HepG2 (cell line): ENCODE measurements around the gene DCST2. TPM values are rescaled to one million over a fixed set of nuclear protein-coding genes. Genes with fewer than 3 reads are reported as not detected.

Source experiments
- ATAC-seq: fragments of 200-7000 bp; cut with Tn5 transposase; 3 replicates; pipeline ENCODE4 v1.9.1; 2020; ENCODE audit warnings: mild to moderate bottlenecking, moderate library complexity
- BruUV-seq: library from RNA; stranded (reverse); fragments of 400-500 nt; replicated peaks from 2 replicates; lab custom pipeline; 2021; lab: Mats Ljungman, UMichigan
- CTCF ChIA-PET: fragments of 300-600 bp; formaldehyde crosslinking; extraction: SDS; loops from one replicate; lab custom pipeline; 2021; ENCODE audit warnings: low total read pairs, inconsistent platforms, low intra/inter-chr PET ratio; lab: Yijun Ruan, JAX
- POLR2A ChIA-PET: fragments of 350-600 bp; sonication (Branson Sonifier 250); formaldehyde crosslinking; loops from one replicate; lab custom pipeline; 2020; ENCODE audit warnings: antibody characterized with exemption, inconsistent platforms; lab: Yijun Ruan, JAX
- DNase-seq: peaks from one replicate; pipeline ENCODE4 v3.0.0-alpha.2; 2015; ENCODE audit warnings: low spot score
- FAIRE-seq: peaks from 3 replicates; lab custom pipeline; 2011; peaks lifted over from hg19 to GRCh38; lab: Jason Lieb, UNC
- H2AFZ ChIP-seq: one replicate; pipeline ENCODE4 v1.6.1; 2011; ENCODE audit warnings: low read length, inconsistent platforms
- H3K27ac ChIP-seq: fragments of 300-600 bp; 3 replicates; pipeline ENCODE4 v1.8.0; 2011; ENCODE audit warnings: mixed run types, mild to moderate bottlenecking, mixed read lengths, low read length, inconsistent platforms; ENCODE audit not compliant: insufficient read depth; ENCODE audit errors: extremely low read length
- H3K27me3 ChIP-seq, 2 experiments: fragments of 200-600 bp in 1 of 2; 2 replicates in 1 of 2; 3 replicates in 1 of 2; pipeline versions ENCODE4 v1.6.0 to v1.8.0; 2011; ENCODE audit warnings: low read length in 2 of 2, mild to moderate bottlenecking in 2 of 2, moderate library complexity in 2 of 2, inconsistent platforms in 1 of 2; ENCODE audit not compliant: insufficient read depth in 2 of 2, control insufficient read depth in 1 of 2
- H3K36me3 ChIP-seq, 2 experiments: fragments of 200-600 bp in 1 of 2; replicated peaks in 1 of 2; 2 replicates in 1 of 2; 3 replicates in 1 of 2; pipeline versions ENCODE4 v1.5.1 to v1.8.0; 2011; ENCODE audit warnings: low read length in 2 of 2, inconsistent platforms in 1 of 2; ENCODE audit not compliant: insufficient read depth in 2 of 2, control insufficient read depth in 1 of 2
- H3K4me1 ChIP-seq: 2 replicates; pipeline ENCODE4 v1.5.1; 2012; ENCODE audit warnings: low read length, inconsistent platforms; ENCODE audit not compliant: insufficient read depth
- H3K4me2 ChIP-seq: 2 replicates; pipeline ENCODE4 v1.6.0; 2011; ENCODE audit warnings: low read depth, low read length, inconsistent platforms
- H3K4me3 ChIP-seq, 3 experiments: fragments of 200-600 bp in 1 of 3; sonication (generic), shearing (Covaris generic) in 1 of 3; replicated peaks in 1 of 3; 2 replicates each; pipeline ENCODE4 v1.5.1; 2011 to 2016; ENCODE audit warnings: low read length in 3 of 3, inconsistent platforms in 2 of 3, low read depth in 2 of 3, mild to moderate bottlenecking in 2 of 3, control low read depth in 1 of 3, mixed read lengths in 1 of 3; ENCODE audit not compliant: insufficient read depth in 1 of 3
- H3K79me2 ChIP-seq: one replicate; pipeline ENCODE4 v1.6.1; 2011; ENCODE audit warnings: low read length, inconsistent platforms; ENCODE audit not compliant: insufficient read depth
- H3K9ac ChIP-seq: 2 replicates; pipeline ENCODE4 v1.6.0; 2011; ENCODE audit warnings: mild to moderate bottlenecking, low read depth, low read length, inconsistent platforms; ENCODE audit not compliant: insufficient read depth
- H3K9me3 ChIP-seq: 2 replicates; pipeline ENCODE4 v1.5.1; 2012; ENCODE audit warnings: mild to moderate bottlenecking, low read length
- H4K20me1 ChIP-seq: 2 replicates; pipeline ENCODE4 v1.6.0; 2011; ENCODE audit warnings: inconsistent platforms, mild to moderate bottlenecking, low read length, moderate library complexity; ENCODE audit not compliant: insufficient read depth
- ELF1 ChIP-seq: sonication (generic); formaldehyde crosslinking; IDR thresholded peaks from 2 replicates; pipeline ENCODE4 v1.4.0; 2020; ENCODE audit warnings: missing genetic modification reagents
- FOXA3 ChIP-seq: IDR thresholded peaks from 2 replicates; pipeline ENCODE4 v1.6.1; 2016; ENCODE audit warnings: missing genetic modification reagents, missing compliant biosample characterization
- ISL2 ChIP-seq: sonication (generic); formaldehyde crosslinking; IDR thresholded peaks from 2 replicates; pipeline ENCODE4 v1.5.0; 2020; ENCODE audit warnings: missing genetic modification reagents
- NCOA5 ChIP-seq: sonication (generic); formaldehyde crosslinking; IDR thresholded peaks from 2 replicates; pipeline ENCODE4 v1.4.0; 2020; ENCODE audit warnings: missing genetic modification reagents
- PRMT3 ChIP-seq: sonication (generic); formaldehyde crosslinking; IDR thresholded peaks from 2 replicates; pipeline ENCODE4 v1.8.1; 2022; ENCODE audit warnings: low read depth, mild to moderate bottlenecking, moderate library complexity, missing genetic modification reagents, borderline replicate concordance
- RBM22 ChIP-seq: fragments of 200-400 bp; formaldehyde crosslinking; optimal IDR thresholded peaks from 2 replicates; pipeline ENCODE3; 2017; ENCODE audit warnings: mild to moderate bottlenecking, low read length, moderate library complexity
- ZBTB3 ChIP-seq: sonication (generic); formaldehyde crosslinking; IDR thresholded peaks from 2 replicates; pipeline ENCODE4 v1.4.0; 2020; ENCODE audit warnings: low read depth, mild to moderate bottlenecking, moderate library complexity, missing genetic modification reagents, borderline replicate concordance
- ZNF333 ChIP-seq: sonication (generic); formaldehyde crosslinking; IDR thresholded peaks from 2 replicates; pipeline ENCODE4 v1.4.0; 2020; ENCODE audit warnings: mild to moderate bottlenecking, missing genetic modification reagents, borderline replicate concordance
- ZNF614 ChIP-seq: IDR thresholded peaks from 2 replicates; pipeline ENCODE4 v1.6.1; 2018; ENCODE audit warnings: missing biosample characterization, missing genetic modification reagents, inconsistent platforms, borderline replicate concordance
- WGBS: methylation state at CpG from one replicate; pipeline ENCODE4 v1.1.6; 2017; ENCODE audit warnings: low lambda C conversion rate; 5-methylcytosine and 5-hydroxymethylcytosine counted together
- in situ Hi-C: cut with HindIII; loops from 2 replicates; pipeline ENCODE4 v1.10.0; 2017; ENCODE audit warnings: low pct_unique_long_range_greater_than_20kb; ENCODE audit not compliant: extremely low pct_ligation_motif_present
- intact Hi-C: fragments of 100-400 bp; cut with micrococcal nuclease; formaldehyde crosslinking; loops from one replicate; pipeline ENCODE4 v1.10.0; 2022; ENCODE audit not compliant: unreplicated experiment
- polyA plus RNA-seq, 8 experiments: library from polyadenylated mRNA; depleted of rRNA in 3 of 8; stranded (reverse) in 7 of 8; unstranded in 1 of 8; fragments of >200 nt; fragmentation: Illumina TruSeq in 4 of 8; extraction: Trizol in 4 of 8; gene quantifications; 2 replicates each; pipeline versions ENCODE4 v1.2.1 to v1.2.3, GENCODE V29; 2011 to 2016; ENCODE audit warnings: low read depth in 4 of 8, missing spikeins in 1 of 8, mixed read lengths in 1 of 8; ENCODE audit not compliant: insufficient read depth in 1 of 8
- total RNA-seq, 5 experiments: library from RNA; depleted of rRNA; stranded (reverse); fragments of >200 nt; fragmentation: Illumina TruSeq; extraction: Trizol; gene quantifications; 2 replicates each; pipeline ENCODE4 v1.2.3, GENCODE V29; 2016; ENCODE audit warnings: low read depth in 1 of 5
- TF ChIP-seq, protein P1 (sequence below): IDR thresholded peaks from 2 replicates; pipeline ENCODE4 v1.6.1; 2018; ENCODE audit warnings: missing genetic modification reagents

The DCST2 gene
- total and polyA plus RNA-seq, 2 of the 13 experiments (the other 11 are each of a cell fraction or from before 2014, with no cell fraction given): 0.74 TPM; not detected in 1

- H3K9me3 ChIP-seq: no peaks in the 10 kb centered on the region
- no peak for DNase-seq
- no peak overlapping the region for H3K4me3 ChIP-seq
- BruUV-seq: no TSS peak
- H2AFZ ChIP-seq: no peak overlapping the region
- ATAC-seq: no peak
- in situ Hi-C loops: no loop called here
- H3K79me2 ChIP-seq: no peaks in the 10 kb centered on the region
- peaks cover 76% of the 10 kb centered on the region for H3K4me1 ChIP-seq
- TF ChIP-seq, protein P1, sequence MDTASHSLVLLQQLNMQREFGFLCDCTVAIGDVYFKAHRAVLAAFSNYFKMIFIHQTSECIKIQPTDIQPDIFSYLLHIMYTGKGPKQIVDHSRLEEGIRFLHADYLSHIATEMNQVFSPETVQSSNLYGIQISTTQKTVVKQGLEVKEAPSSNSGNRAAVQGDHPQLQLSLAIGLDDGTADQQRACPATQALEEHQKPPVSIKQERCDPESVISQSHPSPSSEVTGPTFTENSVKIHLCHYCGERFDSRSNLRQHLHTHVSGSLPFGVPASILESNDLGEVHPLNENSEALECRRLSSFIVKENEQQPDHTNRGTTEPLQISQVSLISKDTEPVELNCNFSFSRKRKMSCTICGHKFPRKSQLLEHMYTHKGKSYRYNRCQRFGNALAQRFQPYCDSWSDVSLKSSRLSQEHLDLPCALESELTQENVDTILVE (CRISPR knock-in tag): no peak
- TF ChIP-seq ZBTB3 (CRISPR knock-in tag) (no peak), PRMT3 (CRISPR knock-in tag) (no peak), ISL2 (CRISPR knock-in tag) (no peak), RBM22 (no peak), ELF1 (CRISPR knock-in tag) (no peak), ZNF614 (CRISPR knock-in tag) (no peak), ZNF333 (CRISPR knock-in tag) (no peak), NCOA5 (CRISPR knock-in tag) (no peak), FOXA3 (CRISPR knock-in tag) (no peak)
- H3K36me3 ChIP-seq: no peaks in the 10 kb centered on the region
- ChIA-PET POLR2A (interaction anchor here (0.8 to 1.6 kb wide), 2 partner anchors 54 to 82 kb away, joined by 4 read pairs; no protein-coding TSS in a partner anchor), CTCF (no interaction called here)
- no peak for FAIRE-seq
- H4K20me1 ChIP-seq: no peaks in the 10 kb centered on the region
- no peak overlapping the region for H3K27ac ChIP-seq
- intact Hi-C loops: no loop called here
- peak overlapping the region; percentile 33; the same call in 1 of the 2 replicates for H3K4me2 ChIP-seq
- WGBS: 35% methylated on average over 4 of the region's 9 CpGs
- peaks cover 2 to 22% of the 10 kb centered on the region in 2 experiments; a peak in 4 of 5 replicates for H3K27me3 ChIP-seq
- no peak overlapping the region for H3K9ac ChIP-seq
These were observed 7.4 kb downstream of the DCST2 start for GRCh38 chr1:155026154-155026553.
